ENCODE measurements around the gene TEX47. TPM values are rescaled to one million over a fixed set of nuclear protein-coding genes. Genes with fewer than 3 reads are reported as not detected.

The TEX47 gene
- total RNA-seq, 2 experiments from 2014 or later = not detected

DNA sequence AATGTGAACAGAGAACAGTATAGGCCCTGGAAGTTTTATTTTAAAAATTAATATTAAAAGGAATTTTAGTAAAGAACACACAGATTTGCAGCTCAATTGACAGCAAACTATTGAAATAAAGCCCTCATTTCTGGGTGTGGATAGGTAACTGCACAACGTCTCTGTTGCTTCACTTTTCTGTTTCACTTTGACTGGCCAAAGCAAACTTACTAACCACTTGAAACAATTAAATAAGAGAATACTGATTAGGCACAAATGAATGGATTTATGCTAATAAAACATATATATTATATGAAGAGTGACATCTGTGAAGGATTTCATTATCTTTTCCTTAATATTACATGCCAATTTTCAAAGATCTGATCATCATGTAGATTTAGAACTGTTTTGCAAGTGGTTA lies 24.1 kb downstream of the TEX47 start:
- H3K27ac Mint-ChIP-seq = no peak overlapping the region
- H3K27me3 Mint-ChIP-seq = peaks cover 5% of the 10 kb centered on the region
- H3K4me3 Mint-ChIP-seq = no peak overlapping the region
- no peaks in the 10 kb centered on the region for H3K4me1 Mint-ChIP-seq
- POLR2A ChIA-PET = no interaction called here
- H3K9me3 Mint-ChIP-seq = no peaks in the 10 kb centered on the region
- no peak for DNase-seq
- no peaks in the 10 kb centered on the region for H3K36me3 Mint-ChIP-seq
- no peak for ATAC-seq (ENCODE audit: low read depth)

DNA sequence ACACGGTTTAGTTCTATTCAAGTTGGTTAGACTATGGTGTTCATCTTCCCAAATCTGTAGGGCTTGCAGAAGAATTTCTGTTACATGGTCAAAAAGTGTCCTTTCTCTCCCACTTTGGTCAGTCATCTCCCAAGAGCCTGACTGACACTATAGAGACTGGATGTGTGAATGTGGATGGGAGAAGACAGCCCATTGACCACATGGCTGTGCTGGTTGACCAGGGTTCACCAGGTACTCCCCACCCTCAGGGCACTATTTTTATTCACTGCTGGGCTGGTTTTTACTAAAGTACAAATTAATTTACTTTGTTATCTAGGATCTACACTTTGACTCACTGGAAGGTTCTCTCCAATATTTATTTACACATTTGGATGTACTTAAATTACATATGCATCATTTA lies 33.8 kb downstream of the TEX47 start:
- Mint-ChIP-seq H3K27me3 (peaks cover 44% of the 10 kb centered on the region), H3K4me3 (no peak overlapping the region), H3K36me3 (no peaks in the 10 kb centered on the region), H3K9me3 (no peaks in the 10 kb centered on the region), H3K27ac (no peak overlapping the region), H3K4me1 (peaks cover 2% of the 10 kb centered on the region)
- ATAC-seq (ENCODE audit: low read depth) = no peak
- DNase-seq = no peak
- POLR2A ChIA-PET = no interaction called here

DNA sequence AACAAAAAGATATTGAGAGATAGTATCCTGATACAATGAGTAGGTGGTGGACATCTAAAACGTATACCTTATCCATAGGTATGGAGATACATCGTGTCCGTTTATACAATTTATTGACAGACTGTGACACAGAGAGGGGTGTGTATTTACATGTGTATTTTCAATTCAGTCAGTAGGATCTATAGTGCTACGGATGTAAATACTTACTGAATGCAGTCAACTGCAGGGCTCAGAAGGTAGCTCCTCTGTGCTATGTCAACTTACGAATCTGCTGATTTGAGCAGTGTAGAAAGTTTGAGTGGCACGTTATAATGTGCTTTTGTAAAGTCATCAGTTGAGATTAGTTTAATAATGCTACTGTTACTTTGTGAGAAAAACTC lies 35.4 kb downstream of the TEX47 start:
- no peaks in the 10 kb centered on the region for H3K36me3 Mint-ChIP-seq
- ATAC-seq (ENCODE audit: low read depth) (no peak), DNase-seq (no peak)
- H3K4me1 Mint-ChIP-seq = peaks cover 2% of the 10 kb centered on the region
- no peak overlapping the region for H3K4me3 Mint-ChIP-seq
- no peaks in the 10 kb centered on the region for H3K9me3 Mint-ChIP-seq
- H3K27me3 Mint-ChIP-seq = peaks cover 55% of the 10 kb centered on the region
- POLR2A ChIA-PET = no interaction called here
- H3K27ac Mint-ChIP-seq = no peak overlapping the region

- ATAC-seq (ENCODE audit: low read depth) = peak; percentile 36
- no peaks in the 10 kb centered on the region for H3K36me3 Mint-ChIP-seq
- H3K27ac Mint-ChIP-seq = no peak within 1 kb of the TSS
- H3K9me3 Mint-ChIP-seq = no peaks in the 10 kb centered on the region
- peak; percentile 27 for DNase-seq
- H3K4me3 Mint-ChIP-seq = peak within 1 kb of the TSS; percentile 22
- peaks cover 55% of the 10 kb centered on the region for H3K27me3 Mint-ChIP-seq
- POLR2A ChIA-PET = no interaction called here
- peaks cover 2% of the 10 kb centered on the region for H3K4me1 Mint-ChIP-seq
These were observed 36.1 kb downstream of the TEX47 start, which contains the start of gene ZNF804B for GRCh38 chr7:88759230-88760135. ZNF804B (plus strand) TSS chr7:88759700; CDS start chr7:88759977, 277 bp downstream.

DNA sequence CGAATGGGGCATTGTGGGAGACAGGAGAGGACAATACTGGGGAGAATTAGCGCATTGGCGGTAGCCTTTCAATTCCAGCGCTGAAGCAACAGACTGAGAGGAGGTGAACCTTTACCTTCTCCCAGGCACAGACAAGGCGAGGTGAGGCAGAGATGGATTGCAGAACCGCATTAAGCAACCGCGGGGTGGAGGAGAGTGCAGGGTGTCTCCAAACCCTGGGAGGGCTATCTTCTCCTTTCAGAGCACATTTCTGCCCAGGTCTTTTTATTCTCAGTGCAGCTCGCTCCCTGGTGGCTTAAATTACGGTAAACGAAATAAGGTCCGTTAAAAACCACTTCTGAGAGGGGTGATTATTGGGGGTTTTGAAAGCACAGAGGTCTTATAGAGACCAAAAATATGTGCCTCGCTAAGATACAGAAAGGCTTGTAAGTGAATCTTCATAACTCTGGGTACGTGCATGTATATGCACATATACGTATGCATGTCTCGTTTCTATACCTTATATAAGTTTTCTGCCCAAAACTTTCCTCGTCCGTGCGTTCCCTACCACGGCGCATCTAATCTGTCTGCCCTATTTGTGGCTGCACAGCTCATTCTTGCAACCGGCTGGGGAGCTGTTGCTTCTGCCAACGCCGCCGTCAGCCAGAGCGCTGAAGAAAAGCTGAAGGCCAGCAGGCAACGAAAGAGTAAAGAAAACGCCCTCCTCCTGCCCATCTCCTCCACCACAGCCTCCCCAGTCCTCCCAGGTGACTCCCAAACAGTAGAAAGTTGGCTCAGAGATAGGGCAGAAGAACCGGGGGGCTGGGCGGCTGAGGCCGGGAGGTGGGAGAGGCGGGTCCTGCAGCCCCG lies 36.9 kb downstream of the TEX47 start:
- H3K4me3 Mint-ChIP-seq = peak overlapping the region; percentile 22
- POLR2A ChIA-PET = no interaction called here
- no peaks in the 10 kb centered on the region for H3K9me3 Mint-ChIP-seq
- H3K27me3 Mint-ChIP-seq = peaks cover 55% of the 10 kb centered on the region
- H3K27ac Mint-ChIP-seq = no peak overlapping the region
- DNase-seq (peak; percentile 31), ATAC-seq (ENCODE audit: low read depth) (no peak)
- no peaks in the 10 kb centered on the region for H3K36me3 Mint-ChIP-seq
- peaks cover 2% of the 10 kb centered on the region for H3K4me1 Mint-ChIP-seq

- H3K4me3 Mint-ChIP-seq = no peak overlapping the region
- no peak overlapping the region for H3K27ac Mint-ChIP-seq
- POLR2A ChIA-PET = no interaction called here
- DNase-seq (no peak), ATAC-seq (ENCODE audit: low read depth) (no peak)
- no peaks in the 10 kb centered on the region for H3K36me3 Mint-ChIP-seq
- no peaks in the 10 kb centered on the region for H3K9me3 Mint-ChIP-seq
- H3K27me3 Mint-ChIP-seq = peaks cover 51% of the 10 kb centered on the region
- H3K4me1 Mint-ChIP-seq = peaks cover 2% of the 10 kb centered on the region
These were observed 38.2 kb downstream of the TEX47 start for GRCh38 chr7:88757371-88757770.

- peaks cover 2% of the 10 kb centered on the region for H3K4me1 Mint-ChIP-seq
- H3K27ac Mint-ChIP-seq = no peak overlapping the region
- H3K4me3 Mint-ChIP-seq = no peak overlapping the region
- H3K27me3 Mint-ChIP-seq = peaks cover 45% of the 10 kb centered on the region
- H3K36me3 Mint-ChIP-seq = no peaks in the 10 kb centered on the region
- DNase-seq (no peak), ATAC-seq (ENCODE audit: low read depth) (no peak)
- POLR2A ChIA-PET = no interaction called here
- no peaks in the 10 kb centered on the region for H3K9me3 Mint-ChIP-seq
These were observed 38.7 kb downstream of the TEX47 start for GRCh38 chr7:88756802-88757201.

DNA sequence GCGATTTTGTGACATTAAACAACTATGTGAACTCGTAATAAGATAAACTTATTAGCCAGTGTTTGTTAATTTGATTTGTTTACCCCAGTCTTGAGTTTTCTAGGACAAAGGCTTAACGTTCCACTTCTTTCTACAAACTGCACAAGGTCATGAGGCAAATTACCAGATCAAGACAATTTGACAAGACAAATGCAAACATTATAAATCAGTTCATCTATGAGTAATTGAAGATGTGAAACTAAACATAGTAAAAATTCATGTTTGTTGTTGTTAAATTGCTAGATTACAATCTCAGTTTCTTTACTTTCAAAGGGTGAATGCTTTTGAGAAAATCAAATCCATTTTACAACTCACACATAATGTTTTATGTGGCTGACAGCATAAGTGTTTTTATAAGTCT lies 49.4 kb downstream of the TEX47 start:
- no peaks in the 10 kb centered on the region for H3K27me3 Mint-ChIP-seq
- H3K9me3 Mint-ChIP-seq = no peaks in the 10 kb centered on the region
- DNase-seq = no peak
- no peaks in the 10 kb centered on the region for H3K4me1 Mint-ChIP-seq
- ATAC-seq (ENCODE audit: low read depth) = no peak
- POLR2A ChIA-PET = no interaction called here
- H3K36me3 Mint-ChIP-seq = no peaks in the 10 kb centered on the region
- no peak overlapping the region for H3K4me3 Mint-ChIP-seq
- H3K27ac Mint-ChIP-seq = no peak overlapping the region

Other genes starting within 250 kb of the TEX47 start
- gene ZNF804B, start 36.0 kb downstream of the TEX47 start, total RNA-seq = not detected